Esophagus muscularis mucosa (tissue), 4 donors: ENCODE measurements around the gene ARHGDIA. TPM values are rescaled to one million over a fixed set of nuclear protein-coding genes. Genes with fewer than 3 reads are reported as not detected.

Source experiments
- DNase-seq: peaks from one replicate; pipeline ENCODE4 v3.0.0-alpha.2; 2017; ENCODE audit errors: extremely low spot score
- H3K27ac ChIP-seq, 4 donors: fragments of 200-600 bp; sonication (generic); replicated peaks in 1 of 4; 1 replicate in 3 of 4; 2 replicates in 1 of 4; pipeline ENCODE4 v1.5.1; 2016 to 2019; ENCODE audit warnings: mild to moderate bottlenecking in 1 of 4
- H3K27me3 ChIP-seq, 4 donors: fragments of 200-600 bp; sonication (generic); one replicate each; pipeline versions ENCODE4 v1.5.1 to v1.6.0; 2016 to 2019
- H3K36me3 ChIP-seq, 4 donors: fragments of 200-600 bp; sonication (generic); one replicate each; pipeline ENCODE4 v1.5.1; 2016 to 2019
- H3K4me1 ChIP-seq, 4 donors: fragments of 200-600 bp; sonication (generic); one replicate each; pipeline ENCODE4 v1.5.1; 2016 to 2019
- H3K4me3 ChIP-seq, 4 donors: fragments of 200-600 bp; sonication (generic); 1 replicate in 2 of 4; 2 replicates in 2 of 4; pipeline ENCODE4 v1.5.1; 2016 to 2019; ENCODE audit warnings: mild to moderate bottlenecking in 4 of 4, moderate library complexity in 1 of 4
- H3K9me3 ChIP-seq, 4 donors: fragments of 200-600 bp; sonication (generic); 1 replicate in 3 of 4; 2 replicates in 1 of 4; pipeline ENCODE4 v1.5.1; 2016 to 2019
- CTCF ChIP-seq, 3 experiments: fragments of 200-600 bp in 2 of 3; fragments of 450-650 bp in 1 of 3; sonication (generic) in 2 of 3; IDR thresholded peaks; one replicate each; pipeline ENCODE4 v1.5.1; 2017 to 2019; ENCODE audit warnings: antibody characterized with exemption in 3 of 3, mild to moderate bottlenecking in 2 of 3, moderate library complexity in 1 of 3
- EP300 ChIP-seq: sonication (generic); formaldehyde crosslinking; IDR thresholded peaks from one replicate; pipeline ENCODE4 v1.6.1; 2017; ENCODE audit warnings: antibody characterized with exemption
- POLR2A ChIP-seq: fragments of 450-650 bp; IDR thresholded peaks from one replicate; pipeline ENCODE4 v1.6.1; 2017; ENCODE audit warnings: antibody characterized with exemption, moderate library complexity, mild to moderate bottlenecking, low read depth
- POLR2AphosphoS5 ChIP-seq, 2 donors: sonication (generic); formaldehyde crosslinking; IDR thresholded peaks; one replicate each; pipeline ENCODE4 v1.6.1; 2017; ENCODE audit warnings: antibody characterized with exemption in 2 of 2
- WGBS: methylation state at CpG from one replicate; pipeline ENCODE4 v1.1.5; 2018; 5-methylcytosine and 5-hydroxymethylcytosine counted together
- intact Hi-C: fragments of 100-400 bp; cut with DNase I; formaldehyde crosslinking; loops from one replicate; pipeline ENCODE4 v1.15.1; 2023
- total RNA-seq, 4 donors: library from RNA; depleted of rRNA; stranded (reverse); fragments of >200 nt; gene quantifications; one replicate each; pipeline versions ENCODE4 v1.1.0 to v1.2.1, GENCODE V29; 2016

The ARHGDIA gene
- total RNA-seq, 4 donors from 2014 or later: 115 to 229 (median 202) TPM

- TF ChIP-seq POLR2AphosphoS5 (IDR thresholded peaks at IDR 0.05): no peak
- no peak for TF ChIP-seq EP300
- no peak for TF ChIP-seq CTCF (IDR thresholded peaks at IDR 0.05)
- no peak for TF ChIP-seq POLR2A
- Histone ChIP-seq H3K27ac (no peak overlapping the region), H3K9me3 (no peaks in the 10 kb centered on the region), H3K27me3 (no peaks in the 10 kb centered on the region), H3K36me3 (peaks cover 35 to 84% (median 74%) of the 10 kb centered on the region in 4 donors), H3K4me1 (peaks cover 7 to 12% (median 11%) of the 10 kb centered on the region in 4 donors), H3K4me3 (no peak overlapping the region)
- intact Hi-C loops: no loop called here
- DNase-seq: no peak
- 91% methylated on average over 5 of the region's 5 CpGs for WGBS
These were observed 13.8 kb upstream of the ARHGDIA start for GRCh38 chr17:81884968-81885367.

- Histone ChIP-seq H3K9me3 (no peaks in the 10 kb centered on the region), H3K4me1 (peaks cover 2 to 8% (median 6%) of the 10 kb centered on the region in 4 donors), H3K27me3 (no peaks in the 10 kb centered on the region), H3K36me3 (peaks cover 35 to 83% (median 74%) of the 10 kb centered on the region in 4 donors), H3K27ac (no peak overlapping the region), H3K4me3 (no peak overlapping the region)
- intact Hi-C loops: no loop called here
- no peak for DNase-seq
- TF ChIP-seq CTCF (IDR thresholded peaks at IDR 0.05): no peak
- no peak for TF ChIP-seq POLR2A
- no peak for TF ChIP-seq POLR2AphosphoS5 (IDR thresholded peaks at IDR 0.05)
- TF ChIP-seq EP300: no peak
- 53% methylated on average over 9 of the region's 11 CpGs for WGBS
These were observed 13.4 kb upstream of the ARHGDIA start for GRCh38 chr17:81884520-81884919.

GRCh38 chr17:81879121-81879520 is 8.0 kb upstream of the ARHGDIA start:
- no peak overlapping the region for H3K4me3 ChIP-seq
- H3K4me1 ChIP-seq: no peaks in the 10 kb centered on the region
- no peak for TF ChIP-seq CTCF (IDR thresholded peaks at IDR 0.05)
- no peak for TF ChIP-seq EP300
- TF ChIP-seq POLR2AphosphoS5 (IDR thresholded peaks at IDR 0.05): no peak
- no peak for TF ChIP-seq POLR2A
- H3K27me3 ChIP-seq: no peaks in the 10 kb centered on the region
- no peak for DNase-seq
- H3K9me3 ChIP-seq: no peaks in the 10 kb centered on the region
- peaks cover 7 to 44% (median 33%) of the 10 kb centered on the region in 4 donors for H3K36me3 ChIP-seq
- no peak overlapping the region for H3K27ac ChIP-seq
- WGBS: 87% methylated on average over 5 of the region's 5 CpGs
- intact Hi-C loops: no loop called here

GRCh38 chr17:81878294-81878693 is 7.2 kb upstream of the ARHGDIA start:
- 93% methylated on average over 3 of the region's 3 CpGs for WGBS
- no peak for TF ChIP-seq CTCF (IDR thresholded peaks at IDR 0.05)
- no peak for TF ChIP-seq POLR2A
- no peak for TF ChIP-seq POLR2AphosphoS5 (IDR thresholded peaks at IDR 0.05)
- TF ChIP-seq EP300: no peak
- Histone ChIP-seq H3K4me1 (peaks cover 0 to 1% (median under 1%) of the 10 kb centered on the region in 4 donors), H3K4me3 (no peak overlapping the region), H3K9me3 (no peaks in the 10 kb centered on the region), H3K27ac (no peak overlapping the region), H3K27me3 (no peaks in the 10 kb centered on the region), H3K36me3 (peaks cover 7 to 35% (median 26%) of the 10 kb centered on the region in 4 donors)
- DNase-seq: no peak
- intact Hi-C loops: no loop called here

GRCh38 chr17:81877569-81877968 is 6.4 kb upstream of the ARHGDIA start:
- peaks cover 4 to 9% (median 7%) of the 10 kb centered on the region in 4 donors for H3K4me1 ChIP-seq
- H3K36me3 ChIP-seq: peaks cover 2 to 34% (median 23%) of the 10 kb centered on the region in 4 donors
- intact Hi-C loops: no loop called here
- H3K9me3 ChIP-seq: no peaks in the 10 kb centered on the region
- no peak overlapping the region for H3K27ac ChIP-seq
- no peak overlapping the region for H3K4me3 ChIP-seq
- TF ChIP-seq CTCF (IDR thresholded peaks at IDR 0.05): no peak
- no peak for TF ChIP-seq POLR2AphosphoS5 (IDR thresholded peaks at IDR 0.05)
- TF ChIP-seq POLR2A: no peak
- no peak for TF ChIP-seq EP300
- DNase-seq: no peak
- no peaks in the 10 kb centered on the region for H3K27me3 ChIP-seq
- WGBS: 98% methylated on average over 5 of the region's 5 CpGs
